NCI-H1048 (cell line): ENCODE measurements around the gene QSOX1.
"Not testable (repeated sequence)": the region's sequence is repeated elsewhere in the genome, so short reads cannot be mapped to it uniquely, and the experiment has no call there.

Experiments
- DNase-seq: peaks from one replicate; lab custom pipeline; 2025; lab: John Stamatoyannopoulos, UW

Gene QSOX1

DNA sequence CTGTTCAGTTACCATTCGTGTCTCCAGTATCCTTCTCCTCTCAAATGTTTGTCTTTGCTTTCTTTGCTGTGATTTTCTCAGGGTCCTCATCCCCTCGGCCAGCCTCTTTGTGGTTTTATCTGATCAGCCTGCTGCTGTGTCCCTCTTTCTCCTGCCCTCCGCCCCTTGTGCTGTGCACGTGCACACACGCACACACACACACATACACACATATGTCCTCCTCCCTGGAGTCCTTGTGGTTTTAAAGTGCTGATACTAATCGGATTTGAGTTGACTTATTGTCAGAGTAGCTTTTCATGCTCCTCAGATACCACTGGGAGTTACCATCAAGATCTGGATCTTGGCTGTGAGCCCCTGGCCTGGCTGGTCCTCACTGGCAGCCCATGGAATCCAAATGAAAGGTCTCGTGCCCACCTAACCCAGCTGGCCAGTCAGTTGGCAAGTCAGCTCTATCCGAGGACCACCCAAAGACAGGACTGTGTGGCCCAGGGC is 34.1 kb downstream of the QSOX1 start:
- DNase-seq = no peak

DNA sequence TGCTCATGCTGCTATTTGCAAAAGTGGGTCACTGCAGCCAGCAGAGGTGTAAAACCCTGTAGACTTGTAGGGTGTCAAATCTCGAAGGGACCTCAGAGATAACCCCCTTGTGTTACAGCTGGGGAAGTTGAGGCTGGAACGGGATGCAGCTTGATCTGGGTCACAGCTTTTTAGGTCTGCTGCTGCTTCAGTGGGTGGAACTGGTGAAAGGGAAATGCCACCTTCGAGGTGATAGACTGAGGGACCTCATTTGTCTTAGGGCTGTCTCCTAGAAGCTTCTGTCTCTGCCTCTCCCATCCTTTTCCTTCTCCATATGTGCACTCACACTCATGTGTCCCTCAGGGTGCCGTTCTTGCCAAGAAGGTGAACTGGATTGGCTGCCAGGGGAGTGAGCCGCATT is 35.4 kb downstream of the QSOX1 start:
- no peak for DNase-seq

DNA sequence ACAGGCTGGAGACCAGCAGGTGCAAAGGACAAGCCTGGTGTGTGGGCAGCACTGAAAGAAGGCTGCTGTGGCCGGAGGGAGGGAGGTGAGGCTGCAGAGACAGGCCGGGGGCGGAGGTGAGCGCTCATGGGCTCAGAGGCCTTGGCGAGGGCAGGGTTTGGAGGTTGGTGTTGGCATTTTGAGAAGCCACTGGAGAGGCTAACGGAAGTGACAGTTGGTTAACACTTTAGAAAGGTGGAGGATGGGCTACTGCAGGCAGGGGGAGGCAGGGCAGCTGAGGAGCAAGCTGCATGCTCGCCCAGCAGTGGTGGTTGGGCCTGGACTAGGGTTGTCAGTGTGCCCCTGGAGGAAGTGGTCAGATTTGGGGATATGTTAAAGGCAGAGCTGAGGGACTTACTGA is 37.5 kb downstream of the QSOX1 start:
- no peak for DNase-seq

DNA sequence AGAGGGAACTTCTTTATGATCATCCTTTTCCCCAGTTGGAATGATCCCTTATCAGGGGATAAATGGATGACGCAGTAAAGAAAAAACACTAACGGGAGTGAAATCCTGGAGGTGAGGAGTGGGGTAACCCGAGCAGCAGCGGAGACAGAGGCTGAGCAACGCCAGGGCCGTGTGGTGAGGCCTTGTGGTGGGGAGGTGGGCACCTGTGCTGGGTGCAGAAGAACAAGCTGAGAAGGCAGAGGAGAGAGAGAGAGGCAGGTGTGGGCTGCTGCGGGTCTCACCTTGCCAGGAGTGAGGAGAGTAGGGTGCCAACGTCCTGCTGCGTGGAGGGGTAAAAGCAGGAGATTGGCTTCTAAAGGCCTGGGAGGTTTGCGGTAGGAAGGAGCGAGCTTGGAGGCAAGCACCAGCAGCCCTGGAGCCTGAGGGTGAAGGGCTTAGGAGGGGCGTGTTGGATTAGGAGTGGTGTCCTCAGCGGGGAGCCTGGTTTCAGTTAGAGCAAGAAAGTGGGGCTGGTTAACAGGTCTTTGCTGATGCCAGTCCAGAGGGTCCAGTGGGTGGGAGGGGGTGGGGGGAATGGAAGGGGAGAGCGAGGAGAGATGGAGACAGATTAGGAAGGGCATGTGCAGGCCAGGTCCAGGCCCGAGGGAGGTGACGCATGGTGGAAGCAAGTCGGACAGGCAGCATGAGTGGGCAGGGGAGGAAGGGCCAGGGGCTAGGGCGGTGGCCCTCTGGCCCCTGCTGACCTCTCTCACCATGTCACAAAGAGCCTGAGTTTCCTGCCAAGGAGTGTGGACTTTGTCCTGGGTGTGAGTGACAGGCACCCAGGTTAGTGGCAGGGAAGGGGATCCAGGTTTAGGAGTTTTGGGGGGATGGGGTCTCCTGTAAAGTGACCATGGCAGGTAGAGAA is 38.7 kb downstream of the QSOX1 start:
- DNase-seq = no peak

GRCh38 chr1:180194048-180194425 is 39.4 kb downstream of the QSOX1 start:
- no peak for DNase-seq

GRCh38 chr1:180194546-180195207 is 40.0 kb downstream of the QSOX1 start:
- DNase-seq = no peak

DNA sequence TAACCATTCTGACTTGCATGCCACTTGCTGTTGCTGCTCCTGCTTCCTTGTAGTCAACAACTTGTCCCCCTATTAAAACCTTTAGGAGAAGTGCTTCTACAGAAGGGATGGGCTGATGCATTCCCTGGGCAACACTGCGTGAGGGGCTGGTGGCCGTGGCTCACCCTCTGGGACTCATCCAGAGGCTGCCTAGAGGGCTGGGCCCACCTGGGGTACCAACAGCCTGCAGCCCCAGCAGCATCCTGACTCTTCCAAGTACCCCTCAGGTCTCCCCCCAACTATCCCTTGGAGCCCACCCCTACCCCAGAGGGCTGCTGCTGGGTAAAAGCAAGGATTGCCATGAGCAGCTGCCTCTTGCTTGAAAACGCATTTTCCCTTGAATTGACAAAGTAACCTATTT is 40.7 kb downstream of the QSOX1 start:
- no peak for DNase-seq

DNA sequence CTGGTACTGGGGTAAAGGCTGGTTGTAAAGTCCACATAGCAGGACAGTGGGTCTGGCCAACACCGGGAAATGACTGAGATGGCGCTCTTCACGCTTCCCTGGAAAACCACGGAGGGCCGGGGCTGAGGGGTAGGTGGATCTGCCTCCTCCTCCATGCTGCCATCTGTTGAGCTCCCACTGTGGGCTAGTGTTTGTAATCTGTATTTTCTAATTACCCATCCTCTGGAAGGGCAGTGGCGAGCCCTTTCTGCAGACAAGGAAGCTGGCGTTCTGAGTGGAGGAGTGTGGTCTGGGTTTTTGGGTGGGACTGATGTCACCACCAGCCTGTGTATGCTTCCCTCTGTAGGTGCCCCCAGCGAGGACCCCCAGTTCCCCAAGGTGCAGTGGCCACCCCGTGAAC is 41.2 kb downstream of the QSOX1 start:
- no peak for DNase-seq

DNA sequence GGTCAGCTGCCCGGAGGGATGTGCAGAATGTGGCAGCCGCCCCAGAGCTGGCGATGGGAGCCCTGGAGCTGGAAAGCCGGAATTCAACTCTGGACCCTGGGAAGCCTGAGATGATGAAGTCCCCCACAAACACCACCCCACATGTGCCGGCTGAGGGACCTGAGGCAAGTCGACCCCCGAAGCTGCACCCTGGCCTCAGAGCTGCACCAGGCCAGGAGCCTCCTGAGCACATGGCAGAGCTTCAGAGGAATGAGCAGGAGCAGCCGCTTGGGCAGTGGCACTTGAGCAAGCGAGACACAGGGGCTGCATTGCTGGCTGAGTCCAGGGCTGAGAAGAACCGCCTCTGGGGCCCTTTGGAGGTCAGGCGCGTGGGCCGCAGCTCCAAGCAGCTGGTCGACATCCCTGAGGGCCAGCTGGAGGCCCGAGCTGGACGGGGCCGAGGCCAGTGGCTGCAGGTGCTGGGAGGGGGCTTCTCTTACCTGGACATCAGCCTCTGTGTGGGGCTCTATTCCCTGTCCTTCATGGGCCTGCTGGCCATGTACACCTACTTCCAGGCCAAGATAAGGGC is 41.9 kb downstream of the QSOX1 start:
- no peak for DNase-seq

DNA sequence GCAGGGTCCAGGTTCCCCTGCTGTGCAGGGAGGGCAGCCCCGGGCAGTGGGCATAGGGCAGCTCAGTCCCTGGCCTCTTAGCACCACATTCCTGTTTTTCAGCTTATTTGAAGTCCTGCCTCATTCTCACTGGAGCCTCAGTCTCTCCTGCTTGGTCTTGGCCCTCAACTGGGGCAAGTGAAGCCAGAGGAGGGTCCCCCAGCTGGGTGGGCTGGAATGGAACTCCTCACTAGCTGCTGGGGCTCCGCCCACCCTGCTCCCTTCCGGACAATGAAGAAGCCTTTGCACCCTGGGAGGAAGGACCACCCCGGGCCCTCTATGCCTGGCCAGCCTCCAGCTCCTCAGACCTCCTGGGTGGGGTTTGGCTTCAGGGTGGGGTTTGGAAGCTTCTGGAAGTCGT is 42.6 kb downstream of the QSOX1 start:
- no peak for DNase-seq

DNA sequence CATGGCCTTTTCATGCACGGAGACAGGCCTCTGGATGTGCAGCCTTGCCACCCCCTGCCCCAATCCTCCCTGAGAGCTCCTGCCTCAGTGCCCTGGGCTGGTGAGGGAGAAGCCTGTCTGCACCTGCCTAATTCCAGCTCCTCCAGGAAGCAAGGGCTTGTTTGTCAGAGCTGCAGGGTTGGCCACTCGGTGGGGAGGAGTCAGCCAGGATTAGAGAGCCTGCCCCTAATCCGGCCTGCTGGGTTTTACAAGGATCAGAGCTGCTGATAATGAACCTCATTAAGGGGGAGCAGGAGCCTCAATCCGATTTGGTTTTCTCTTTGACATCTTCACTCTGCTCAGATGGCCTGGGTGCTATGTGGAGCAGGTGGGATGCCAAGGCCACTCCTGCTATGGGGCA is 43.5 kb downstream of the QSOX1 start:
- DNase-seq = no peak

DNA sequence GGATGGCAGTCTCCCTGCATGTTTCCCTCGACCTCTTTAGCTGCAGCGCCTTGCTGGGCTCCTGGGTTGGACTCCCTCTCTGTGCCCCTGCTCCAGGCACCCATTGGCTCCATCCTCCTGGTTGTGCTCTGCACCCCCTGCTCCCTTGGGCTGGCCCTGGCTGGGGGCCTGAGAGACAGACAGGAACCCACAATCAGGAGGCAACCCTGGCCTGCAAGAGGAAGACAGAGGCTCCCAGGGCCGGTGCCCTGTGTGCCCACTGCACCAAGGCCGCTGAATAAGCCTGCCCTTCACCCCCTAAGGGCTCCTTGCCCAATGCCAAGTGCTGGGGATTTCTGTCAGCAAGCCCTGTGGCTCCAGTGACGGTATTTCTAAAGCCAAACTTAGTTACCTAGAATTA is 43.9 kb downstream of the QSOX1 start:
- DNase-seq = no peak

DNA sequence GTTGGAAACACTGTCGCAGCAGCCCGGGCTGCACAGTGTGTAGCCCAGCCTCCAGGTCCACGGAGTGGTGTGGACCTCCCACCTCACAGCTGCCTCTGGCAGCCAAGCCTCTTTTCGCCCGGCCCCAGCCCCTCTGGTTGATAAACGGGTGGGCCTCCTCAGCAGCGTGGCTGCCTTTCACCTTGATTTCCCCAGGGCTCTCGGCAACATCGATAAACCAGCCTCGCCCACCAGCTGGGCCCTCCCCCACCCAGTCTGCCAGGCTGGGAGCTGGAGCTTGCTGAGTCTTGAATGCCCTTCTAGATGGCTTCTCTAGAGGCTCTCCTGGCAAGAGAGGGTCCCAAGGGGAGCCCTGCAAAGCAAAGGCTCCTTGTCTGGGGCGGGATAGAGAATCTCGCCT is 44.3 kb downstream of the QSOX1 start:
- no peak for DNase-seq

DNA sequence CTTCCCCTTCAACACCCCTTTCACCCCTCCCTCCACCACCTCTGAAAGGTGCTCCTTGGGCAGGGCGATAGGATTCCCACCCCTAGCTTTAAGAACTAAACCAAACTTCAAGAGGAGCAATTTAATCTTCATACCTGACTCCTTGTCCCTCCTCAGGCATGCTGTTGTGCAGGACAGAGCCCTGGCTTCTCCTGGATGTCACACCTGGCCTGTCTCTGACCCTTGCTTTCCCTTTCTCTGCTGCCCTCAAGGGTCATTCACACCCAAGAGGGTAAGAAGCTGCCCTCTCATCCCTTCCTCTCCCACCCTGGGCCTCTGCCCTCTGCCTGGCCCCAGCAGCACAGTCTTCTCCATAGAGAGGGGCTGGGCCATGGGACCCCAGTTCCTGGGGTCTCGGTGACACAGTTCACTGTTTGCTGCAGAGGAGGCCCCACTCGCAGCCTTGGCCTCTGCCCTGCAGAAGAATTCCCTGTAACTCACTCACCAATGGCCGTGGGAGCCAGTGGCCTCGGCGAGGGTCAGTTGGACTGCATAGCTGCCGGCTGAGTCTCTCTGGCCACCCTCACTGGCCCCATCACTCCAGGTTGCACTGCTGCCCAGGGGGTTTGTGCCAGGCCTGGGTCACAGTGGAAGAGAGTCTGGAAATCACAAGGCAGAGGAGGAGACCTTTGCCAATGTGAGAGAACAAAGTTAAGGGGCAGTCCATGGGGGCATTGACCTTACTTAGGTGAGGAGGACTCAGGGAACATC is 47.0 kb downstream of the QSOX1 start:
- no peak for DNase-seq

GRCh38 chr1:180202588-180202987 is 47.9 kb downstream of the QSOX1 start:
- not testable (repeated sequence) for DNase-seq

GRCh38 chr1:180204231-180204630 is 49.6 kb downstream of the QSOX1 start:
- DNase-seq = no peak

GRCh38 chr1:180206581-180206980 is 51.9 kb downstream of the QSOX1 start:
- no peak for DNase-seq

DNA sequence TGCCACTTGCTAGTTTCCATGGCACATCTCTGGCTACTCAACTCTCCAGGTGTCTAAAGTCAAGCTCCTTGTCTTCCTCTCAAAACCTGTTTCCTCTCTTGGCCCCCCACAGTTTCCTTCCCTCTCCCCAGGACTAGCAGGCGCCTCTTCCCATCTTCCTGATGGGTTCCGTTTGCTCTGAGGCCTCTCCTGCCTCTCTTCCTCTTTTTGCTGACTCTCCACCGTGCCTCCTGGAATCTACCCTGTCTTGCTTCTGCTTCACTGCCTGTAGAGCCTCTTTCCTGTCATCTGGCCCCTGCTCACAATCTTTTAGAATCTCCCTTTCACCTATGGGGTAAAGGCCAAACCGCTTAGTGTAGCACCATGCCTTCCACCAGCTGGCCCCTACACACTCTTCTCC is 53.6 kb downstream of the QSOX1 start:
- DNase-seq = no peak

GRCh38 chr1:180210008-180210620 is 55.4 kb downstream of the QSOX1 start:
- DNase-seq = no peak

- DNase-seq = no peak
Measured at GRCh38 chr1:180211156-180211859, 56.6 kb downstream of the QSOX1 start.

- no peak for DNase-seq
Measured at GRCh38 chr1:180211860-180212229, 57.2 kb downstream of the QSOX1 start.
